ENCODE results near the gene L3MBTL4.
"Not testable (repeated sequence)": the region's sequence is repeated elsewhere in the genome, so short reads cannot be mapped to it uniquely, and the experiment has no call there.

L3MBTL4 gene

GRCh38 chr18:6406075-6406909 lies 8.4 kb downstream of the L3MBTL4 start:
- DNase-seq (ENCODE audit: low read depth) = peak; percentile 71

GRCh38 chr18:6405237-6406074 lies 9.3 kb downstream of the L3MBTL4 start:
- peak; percentile 35 for DNase-seq (ENCODE audit: low read depth)

DNA sequence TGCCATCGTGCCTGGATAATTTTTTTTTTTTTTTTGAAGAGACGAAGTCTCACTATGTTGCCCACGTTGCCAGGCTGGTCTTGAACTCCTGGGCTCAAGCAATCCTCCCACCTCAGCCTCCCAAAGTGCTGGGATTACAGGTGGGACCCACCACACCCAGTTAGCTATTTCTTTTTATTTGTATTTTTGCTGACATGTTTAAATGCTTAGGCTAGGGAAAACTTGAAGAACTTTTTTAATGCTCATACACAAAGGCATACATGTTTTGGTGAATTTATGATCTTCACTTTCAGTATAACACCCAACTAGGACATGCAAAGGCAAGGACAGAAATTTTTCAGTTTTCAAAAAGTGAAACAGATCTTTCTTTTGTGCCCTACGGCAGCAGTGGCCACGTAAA lies 9.9 kb downstream of the L3MBTL4 start:
- DNase-seq (ENCODE audit: low read depth) = no peak

DNA sequence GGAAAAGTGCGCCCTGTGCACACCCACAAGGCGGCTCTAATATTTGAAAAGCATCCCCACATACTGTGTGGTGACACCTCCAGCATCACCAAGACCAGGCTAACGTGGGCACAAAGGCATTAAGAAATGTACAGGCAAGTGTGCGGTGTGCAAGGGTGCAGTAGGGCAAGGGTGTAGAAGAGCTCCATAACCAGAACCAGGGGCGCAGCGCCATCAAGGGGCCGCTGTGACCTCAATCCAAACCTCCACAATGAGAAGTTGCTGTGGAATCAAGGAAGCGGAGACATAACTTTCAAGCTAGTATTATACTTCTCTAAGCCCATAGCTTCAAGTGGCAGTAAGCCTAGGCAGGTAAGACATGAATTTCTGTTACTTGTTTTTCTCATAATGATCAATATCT lies 13.0 kb downstream of the L3MBTL4 start:
- DNase-seq (ENCODE audit: low read depth) = no peak

DNA sequence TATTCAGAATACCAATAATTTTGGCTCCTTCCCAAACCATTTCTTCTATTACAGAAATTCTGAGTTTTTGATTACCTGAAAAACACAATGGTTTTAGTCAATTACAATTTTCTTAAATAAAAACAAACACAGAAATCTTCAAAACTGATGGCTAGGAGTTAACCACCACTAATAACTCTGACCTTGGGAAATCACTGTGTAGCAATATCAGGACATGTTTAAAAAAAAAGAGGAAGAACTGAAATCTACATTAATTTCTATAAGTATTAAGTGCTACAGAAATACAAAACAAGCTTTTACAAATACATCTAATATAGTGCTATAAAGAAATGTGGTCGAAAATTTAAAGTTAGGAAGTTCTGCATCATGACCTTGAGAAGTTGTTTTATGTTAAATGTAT lies 14.9 kb downstream of the L3MBTL4 start:
- DNase-seq (ENCODE audit: low read depth) = no peak

DNA sequence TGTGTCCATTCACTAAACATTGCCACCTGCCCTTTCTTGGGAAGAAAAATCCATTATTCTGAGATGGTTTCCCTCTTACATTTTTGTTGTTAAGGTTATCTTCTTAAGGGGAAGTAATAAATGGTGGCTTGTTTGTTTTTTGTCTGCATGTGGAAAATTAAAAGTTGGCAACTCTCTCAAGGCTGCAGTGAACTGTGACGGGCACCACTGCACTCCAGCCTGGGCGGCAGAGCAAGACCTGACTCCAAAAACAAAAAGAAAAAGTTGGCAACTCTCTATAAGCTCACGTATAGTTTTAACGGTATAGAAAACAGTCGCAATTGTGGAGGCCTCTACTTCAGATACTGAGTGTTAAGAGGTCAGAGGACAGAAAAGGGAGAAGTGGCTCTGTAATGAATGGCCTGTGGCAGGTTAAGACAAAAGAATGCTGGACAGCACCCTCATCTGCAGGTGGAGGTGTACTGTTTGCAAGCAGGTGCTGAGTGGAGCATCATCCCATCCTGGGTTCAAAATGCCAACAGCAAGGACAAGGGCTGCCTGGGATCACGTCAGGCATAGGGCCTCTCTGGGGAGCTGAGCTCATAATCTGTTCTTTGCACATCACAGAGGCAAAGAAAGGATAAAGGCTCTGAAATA lies 16.7 kb downstream of the L3MBTL4 start:
- no peak for DNase-seq (ENCODE audit: low read depth)

DNA sequence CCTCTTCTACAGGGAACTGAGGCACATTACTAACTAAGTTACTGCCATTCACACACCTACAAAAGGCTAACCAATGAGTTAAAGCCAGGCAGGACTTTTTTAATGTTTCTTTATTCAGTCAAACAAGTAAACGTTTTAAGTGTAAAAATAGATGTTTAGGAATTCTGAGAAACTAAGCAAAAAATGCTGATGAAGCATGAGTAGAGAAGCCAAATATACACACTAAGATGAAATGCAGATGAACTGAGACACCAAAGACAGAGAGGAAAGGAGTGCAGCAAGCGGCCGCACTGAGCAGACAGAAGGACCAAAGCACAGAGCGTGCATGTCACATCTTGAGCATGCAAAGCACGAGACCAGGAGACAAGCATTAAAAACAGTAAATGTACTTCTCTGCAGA lies 17.9 kb downstream of the L3MBTL4 start:
- DNase-seq (ENCODE audit: low read depth) = no peak

DNA sequence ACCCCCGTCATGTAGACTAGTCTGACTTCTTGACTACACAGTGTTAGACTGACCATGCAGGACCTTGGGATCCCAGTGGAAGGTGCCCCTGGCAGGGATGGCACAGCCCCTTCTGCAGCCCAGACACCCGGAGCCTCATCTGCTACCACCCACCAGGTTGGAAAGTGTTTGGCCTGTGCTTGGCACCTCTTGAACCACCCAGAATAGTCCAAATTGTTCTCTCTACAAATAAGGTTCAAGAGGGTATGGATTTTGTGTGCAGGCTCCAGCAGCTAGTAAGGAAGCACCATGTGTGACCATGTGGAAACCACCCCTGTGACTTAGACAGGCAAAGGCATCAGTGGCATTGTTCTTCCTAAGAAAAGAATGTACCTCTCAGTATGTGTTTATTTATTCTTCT lies 18.4 kb downstream of the L3MBTL4 start:
- DNase-seq (ENCODE audit: low read depth) = no peak

DNA sequence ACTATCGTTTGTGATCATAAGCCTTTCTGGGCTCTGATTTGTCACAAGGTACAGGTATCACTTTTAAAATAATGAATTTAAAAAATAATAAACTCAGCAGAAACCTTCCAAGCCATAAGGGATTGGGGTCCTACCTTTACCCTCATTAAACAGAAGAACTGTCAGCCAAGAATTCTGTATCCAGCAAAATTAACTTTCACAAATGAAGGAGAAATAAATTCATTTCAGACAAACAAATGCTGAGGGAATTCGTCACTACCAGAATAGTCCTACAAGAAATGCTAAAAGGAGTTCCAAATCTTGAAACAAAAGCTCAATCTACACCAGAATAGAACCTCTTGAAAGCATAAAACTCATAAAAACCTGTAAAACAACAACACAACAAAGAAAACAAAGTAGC lies 25.7 kb downstream of the L3MBTL4 start:
- DNase-seq (ENCODE audit: low read depth) = no peak

DNA sequence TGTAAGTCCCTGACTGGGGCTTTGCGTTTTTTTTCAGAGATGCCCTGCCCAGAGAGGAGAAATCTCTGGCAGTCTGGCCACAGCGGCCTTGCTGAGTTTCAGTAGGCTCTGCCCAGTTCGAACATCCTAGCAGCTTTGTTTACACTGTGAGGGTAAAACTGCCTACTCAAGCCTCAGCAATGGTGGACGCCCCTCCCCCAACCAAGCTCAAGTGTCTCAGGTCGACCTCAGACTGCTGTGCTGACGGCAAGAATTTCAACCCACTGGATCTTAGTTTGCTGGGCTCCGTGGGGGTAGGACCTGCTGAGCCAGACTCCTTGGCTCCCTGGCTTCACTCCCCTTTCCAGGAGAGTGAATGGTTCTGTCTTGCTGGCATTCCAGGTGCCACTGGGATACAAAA lies 31.7 kb downstream of the L3MBTL4 start:
- DNase-seq (ENCODE audit: low read depth) = no peak

- not testable (repeated sequence) for DNase-seq (ENCODE audit: low read depth)
Measured at GRCh38 chr18:6377473-6377872, 37.2 kb downstream of the L3MBTL4 start.

DNA sequence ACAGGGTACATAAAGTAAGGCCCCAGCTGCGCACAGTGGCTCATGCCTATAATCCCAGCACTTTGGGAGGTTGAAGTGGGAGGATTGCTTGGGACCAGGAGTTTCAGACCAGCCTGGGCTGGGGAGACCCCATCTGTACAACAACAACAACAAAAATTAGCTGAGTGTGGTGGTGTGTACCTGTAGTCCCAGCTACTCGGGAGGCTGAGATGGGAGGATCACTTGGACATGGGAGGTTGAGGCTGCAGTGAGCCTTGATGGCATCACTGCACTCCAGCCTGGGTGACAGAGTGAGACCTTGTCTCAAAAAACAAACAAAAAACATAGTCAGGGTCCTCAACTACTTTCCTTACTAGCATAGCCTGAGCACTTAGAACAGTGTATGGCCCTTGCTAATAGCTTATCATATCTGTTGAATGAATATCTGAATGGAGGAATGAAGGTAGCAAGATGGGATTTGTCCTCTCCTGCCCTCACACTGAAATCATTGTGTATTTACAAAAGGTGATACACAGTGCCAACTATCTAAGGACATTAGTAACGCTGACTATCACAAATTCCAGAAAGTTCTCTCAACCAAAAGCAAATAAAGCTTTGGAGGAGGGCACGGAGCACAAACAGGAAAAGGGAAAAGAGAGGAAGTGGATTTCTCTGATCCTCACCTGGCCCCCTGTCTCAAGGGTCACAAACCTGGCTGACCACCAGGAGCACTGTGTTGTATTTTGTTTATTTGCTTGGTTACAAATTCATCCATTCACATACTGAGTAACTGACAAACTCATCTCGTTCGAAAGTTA lies 38.1 kb downstream of the L3MBTL4 start:
- no peak for DNase-seq (ENCODE audit: low read depth)

DNA sequence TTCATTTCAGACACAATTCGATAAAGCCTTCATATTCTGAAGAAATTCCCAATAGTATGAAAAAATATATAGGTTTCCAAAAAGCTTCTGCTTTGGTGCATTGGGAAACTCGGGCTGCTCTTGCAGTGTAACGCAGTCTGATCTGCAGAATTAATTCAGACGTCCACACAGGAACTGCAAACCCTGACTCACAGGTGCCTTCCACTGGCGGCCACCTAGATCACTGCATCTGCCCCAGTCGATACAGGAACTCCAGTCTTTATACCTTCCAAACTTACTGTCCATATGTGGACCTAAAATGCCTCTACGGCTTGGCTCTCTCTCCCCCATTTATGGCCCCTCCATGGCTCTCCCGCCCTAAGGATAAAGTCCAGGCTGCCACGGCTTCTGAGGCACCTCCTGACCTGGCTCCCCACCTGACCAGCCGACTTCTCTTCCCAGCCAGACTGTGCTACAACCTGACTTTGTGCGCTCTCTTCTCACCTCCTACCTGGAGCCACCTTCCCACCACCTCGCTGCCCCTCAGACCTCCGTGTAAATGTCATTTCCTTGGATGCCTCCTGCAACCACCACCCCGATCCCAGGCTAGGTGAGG lies 39.7 kb downstream of the L3MBTL4 start:
- DNase-seq (ENCODE audit: low read depth) = no peak

- DNase-seq (ENCODE audit: low read depth) = no peak
Measured at GRCh38 chr18:6374340-6374739, 40.4 kb downstream of the L3MBTL4 start.

GRCh38 chr18:6373187-6373586 lies 41.5 kb downstream of the L3MBTL4 start:
- no peak for DNase-seq (ENCODE audit: low read depth)

GRCh38 chr18:6370886-6371635 lies 43.6 kb downstream of the L3MBTL4 start:
- DNase-seq (ENCODE audit: low read depth) = no peak

DNA sequence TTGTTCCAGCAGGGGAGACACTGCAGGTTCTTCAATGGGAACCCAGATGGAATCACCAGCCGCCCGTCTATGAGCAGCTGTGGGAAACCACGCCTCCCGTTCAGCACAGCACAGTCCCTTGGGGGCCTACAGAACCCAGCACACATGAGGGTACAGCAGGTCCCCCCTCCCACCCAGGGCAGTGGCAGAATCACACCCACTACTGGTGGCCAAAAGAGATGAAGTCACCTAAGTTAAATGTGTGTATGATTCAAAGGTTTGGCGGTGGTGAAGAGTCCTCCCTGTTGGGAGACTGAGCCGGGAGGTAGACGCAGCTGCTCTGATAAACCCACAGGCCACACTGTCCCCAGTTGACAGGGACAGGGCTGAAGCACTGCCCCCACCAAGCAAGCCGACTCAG lies 44.3 kb downstream of the L3MBTL4 start:
- DNase-seq (ENCODE audit: low read depth) = no peak

DNA sequence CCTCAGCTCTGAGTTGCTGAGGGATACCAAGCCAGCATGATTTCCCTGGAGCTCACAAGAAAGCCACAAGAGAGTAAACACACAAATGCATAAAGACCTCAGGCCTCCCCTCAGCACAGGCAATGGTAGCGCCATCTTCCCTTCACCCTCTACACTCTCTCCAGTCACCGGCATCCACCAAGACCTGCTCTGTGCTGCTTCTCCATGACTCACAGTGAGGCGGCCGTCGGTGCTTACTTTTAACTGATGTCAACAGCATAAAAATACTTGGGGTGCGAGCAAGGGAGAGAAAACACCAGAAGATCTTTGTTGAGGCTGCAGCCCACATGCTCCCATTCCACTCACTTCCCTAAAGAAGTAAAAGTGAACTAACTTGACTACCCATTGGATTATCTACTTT lies 46.7 kb downstream of the L3MBTL4 start:
- no peak for DNase-seq (ENCODE audit: low read depth)

GRCh38 chr18:6367208-6367607 lies 47.5 kb downstream of the L3MBTL4 start:
- DNase-seq (ENCODE audit: low read depth) = no peak

DNA sequence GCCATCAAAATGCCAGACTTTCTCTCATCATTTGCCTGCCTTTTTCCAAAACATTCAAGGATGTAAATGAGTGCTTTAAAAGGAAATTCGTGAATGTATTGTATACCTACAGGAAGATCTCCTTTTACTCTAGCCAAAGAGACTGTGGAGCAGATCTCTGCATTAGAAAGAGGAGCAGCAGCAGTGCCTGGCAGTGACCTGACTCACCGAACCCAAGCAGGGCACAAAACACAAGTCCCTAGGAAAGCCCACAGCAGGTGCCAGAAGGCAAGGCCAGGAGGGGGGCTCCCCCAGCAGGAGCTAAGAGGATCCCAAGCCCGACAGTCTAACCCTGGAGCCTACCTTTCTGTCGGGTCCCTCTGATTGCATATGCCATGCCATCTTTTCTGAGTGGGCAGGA lies 47.9 kb downstream of the L3MBTL4 start:
- no peak for DNase-seq (ENCODE audit: low read depth)

GRCh38 chr18:6365385-6365784 lies 49.3 kb downstream of the L3MBTL4 start:
- DNase-seq (ENCODE audit: low read depth) = no peak
